Islet of Langerhans (tissue), 1 donor: ENCODE results near the gene TMEM141.
"Not testable (repeated sequence)": the region's sequence is repeated elsewhere in the genome, so short reads cannot be mapped to it uniquely, and the experiment has no call there.

ENCODE experiments used
- FAIRE-seq: peaks from one replicate; lab custom pipeline; 2011; peaks lifted over from hg19 to GRCh38; lab: Jason Lieb, UNC

TMEM141 gene

DNA sequence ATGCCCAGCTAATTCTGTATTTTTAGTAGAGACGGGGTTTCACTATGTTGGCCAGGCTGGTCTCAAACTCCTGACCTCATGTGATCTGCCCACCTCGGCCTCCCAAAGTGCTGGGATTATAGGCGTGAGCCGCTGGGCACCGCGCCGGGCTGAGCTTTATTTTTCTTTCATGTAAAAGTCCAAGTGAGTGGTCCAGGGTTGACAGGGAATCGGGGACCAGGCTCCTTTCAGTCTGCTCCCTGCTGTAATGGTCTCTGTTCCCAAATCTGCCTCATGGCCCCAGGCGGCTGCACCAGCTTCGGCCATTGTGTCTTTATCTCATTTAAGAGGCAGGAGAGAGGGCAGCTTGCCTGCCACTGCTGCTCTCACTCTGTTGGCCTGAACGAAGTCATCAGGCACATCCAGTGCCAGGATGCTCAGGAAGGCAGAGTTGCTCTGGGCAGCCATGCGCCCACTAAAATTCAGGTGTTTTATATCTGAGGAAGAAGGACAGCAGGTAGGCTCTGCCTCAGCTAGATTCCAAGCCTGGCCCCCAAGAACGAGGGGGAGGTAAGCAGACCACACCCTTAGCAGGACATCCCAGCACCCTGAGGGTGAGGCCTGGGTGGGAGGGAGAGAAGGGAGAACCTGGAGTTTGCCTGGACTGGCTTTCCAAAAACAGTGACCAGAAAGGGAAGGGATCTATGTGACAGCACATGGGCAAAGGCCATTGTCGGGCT, 3.3 kb downstream of the TMEM141 start:
- no peak for FAIRE-seq

DNA sequence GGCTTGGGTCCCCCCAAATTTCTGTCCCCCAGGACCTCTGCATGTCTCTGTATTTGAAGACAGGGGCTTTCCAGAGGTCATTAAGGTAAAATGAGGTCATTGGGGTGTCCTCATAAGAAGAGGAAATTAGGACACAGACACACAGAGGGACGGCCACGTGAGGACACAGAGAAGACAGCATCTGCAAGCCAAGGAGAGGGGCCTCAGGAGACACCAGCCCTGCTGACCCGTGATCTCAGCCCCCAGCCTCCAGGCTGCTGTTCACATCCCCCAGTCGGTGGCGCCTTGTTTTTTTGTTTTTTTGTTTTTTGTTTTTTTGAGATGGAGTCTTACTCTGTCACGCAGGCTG, 3.8 kb downstream of the TMEM141 start:
- FAIRE-seq: no peak

DNA sequence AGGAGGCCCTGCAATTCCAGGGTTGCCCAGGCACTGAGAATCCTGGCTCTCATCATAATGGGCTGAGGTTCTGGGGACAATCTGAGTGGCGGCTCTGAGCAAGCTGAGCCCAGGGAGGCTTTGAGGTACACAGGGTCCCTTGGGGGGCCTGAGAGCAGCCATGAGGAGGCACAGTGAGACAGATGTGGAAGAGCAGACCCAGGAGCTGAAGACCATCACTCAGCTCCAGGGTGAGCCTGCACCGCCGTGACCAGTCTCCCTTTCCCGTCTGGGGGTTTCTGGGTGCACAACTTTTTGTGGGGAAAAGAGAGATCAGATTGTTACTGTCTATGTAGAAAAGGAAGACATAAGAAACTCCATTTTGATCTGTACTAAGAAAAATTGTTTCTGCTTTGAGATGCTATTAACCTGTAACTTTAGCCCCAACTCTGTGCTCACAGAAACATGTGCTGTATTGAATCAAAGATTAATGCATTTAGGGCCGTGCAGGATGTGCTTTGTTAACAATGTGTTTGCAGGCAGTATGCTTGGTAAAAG, 5.2 kb downstream of the TMEM141 start, which contains the start of gene CCDC183:
Gene CCDC183, plus strand, starts transcription at position 101 of the 537 bp plus-strand sequence. Its CDS starts 60 bp downstream, at position 161.
- FAIRE-seq: no peak

DNA sequence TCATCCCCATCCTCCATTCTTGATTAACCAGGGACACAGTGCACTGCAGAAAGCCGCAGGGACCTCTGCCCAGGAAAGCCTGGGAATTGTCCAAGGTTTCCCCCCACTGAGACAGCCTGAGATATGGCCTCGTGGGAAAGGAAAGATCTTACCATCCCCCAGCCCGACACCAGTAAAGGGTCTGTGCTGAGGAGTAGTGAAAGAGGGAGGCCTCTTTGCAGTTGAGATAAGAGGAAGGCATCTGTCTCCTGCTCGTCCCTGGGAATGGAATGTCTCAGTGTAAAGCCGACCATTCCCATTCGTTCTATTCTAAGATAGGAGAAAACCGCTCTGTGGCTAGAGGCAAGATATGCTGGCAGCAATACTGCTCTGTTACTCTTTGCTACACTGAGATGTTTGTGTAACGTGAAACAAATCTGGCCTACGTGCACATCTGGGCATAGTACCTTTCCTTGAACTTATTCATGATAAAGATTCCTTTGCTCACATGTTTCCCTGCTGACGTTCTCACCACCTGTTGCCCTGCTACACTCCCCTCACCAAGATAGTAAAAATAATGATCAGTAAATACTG, 5.7 kb downstream of the TMEM141 start:
- FAIRE-seq: not testable (repeated sequence)

DNA sequence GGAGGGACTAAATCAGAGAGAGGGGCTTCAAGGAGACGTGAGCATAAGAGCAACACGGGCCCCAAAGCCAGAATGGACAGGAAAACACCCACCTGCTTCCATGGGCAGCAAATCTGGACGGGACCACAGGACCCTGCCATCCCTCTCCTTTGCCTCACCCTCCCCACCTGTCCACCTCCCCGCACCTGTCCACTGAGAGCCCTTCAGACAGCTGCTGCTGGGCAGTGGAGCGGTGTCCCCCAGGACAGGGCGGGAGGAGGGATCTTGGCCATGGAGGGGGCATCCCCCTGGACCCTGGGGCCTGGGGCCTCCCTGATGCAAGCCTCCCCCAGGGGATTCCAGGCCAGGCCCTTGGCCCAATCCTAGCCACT, 7.5 kb downstream of the TMEM141 start:
- no peak for FAIRE-seq

DNA sequence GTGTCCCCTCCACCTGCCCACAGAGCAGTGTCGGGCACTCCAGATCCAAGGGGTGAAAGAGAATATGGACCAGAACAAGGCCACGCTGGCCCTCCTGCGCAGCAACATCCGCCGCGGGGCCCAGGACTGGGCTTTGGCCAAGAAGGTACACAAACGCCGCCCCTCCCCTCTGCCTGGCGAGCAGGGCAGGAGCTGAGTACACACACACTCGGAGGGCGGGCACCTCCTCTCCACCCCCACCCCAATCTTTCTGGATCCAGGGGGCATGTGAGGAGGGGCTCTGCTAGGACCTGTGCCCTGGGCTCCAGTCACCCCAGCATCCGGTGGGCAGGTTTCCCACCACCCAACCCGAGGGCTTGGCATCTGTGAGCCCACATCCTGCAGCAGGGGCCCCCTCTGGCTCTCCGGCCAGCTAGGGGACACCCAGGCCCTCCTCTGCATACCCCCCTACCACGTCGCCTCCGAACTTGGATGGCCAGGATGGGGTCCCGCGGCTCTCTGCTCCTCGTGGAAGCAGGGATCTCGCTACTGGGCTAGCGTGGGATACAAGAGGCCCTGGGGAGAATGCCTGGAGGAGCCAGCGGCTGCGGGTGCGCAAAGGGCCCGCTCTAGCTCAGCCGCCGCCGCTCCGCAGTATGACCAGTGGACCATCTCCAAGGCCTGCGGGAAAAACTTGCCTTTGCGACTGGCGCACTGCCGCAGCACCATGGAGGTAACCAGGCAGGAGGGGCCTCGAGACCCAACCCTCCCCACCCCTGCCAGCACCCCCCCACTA, 8.1 kb downstream of the TMEM141 start:
- FAIRE-seq: no peak

DNA sequence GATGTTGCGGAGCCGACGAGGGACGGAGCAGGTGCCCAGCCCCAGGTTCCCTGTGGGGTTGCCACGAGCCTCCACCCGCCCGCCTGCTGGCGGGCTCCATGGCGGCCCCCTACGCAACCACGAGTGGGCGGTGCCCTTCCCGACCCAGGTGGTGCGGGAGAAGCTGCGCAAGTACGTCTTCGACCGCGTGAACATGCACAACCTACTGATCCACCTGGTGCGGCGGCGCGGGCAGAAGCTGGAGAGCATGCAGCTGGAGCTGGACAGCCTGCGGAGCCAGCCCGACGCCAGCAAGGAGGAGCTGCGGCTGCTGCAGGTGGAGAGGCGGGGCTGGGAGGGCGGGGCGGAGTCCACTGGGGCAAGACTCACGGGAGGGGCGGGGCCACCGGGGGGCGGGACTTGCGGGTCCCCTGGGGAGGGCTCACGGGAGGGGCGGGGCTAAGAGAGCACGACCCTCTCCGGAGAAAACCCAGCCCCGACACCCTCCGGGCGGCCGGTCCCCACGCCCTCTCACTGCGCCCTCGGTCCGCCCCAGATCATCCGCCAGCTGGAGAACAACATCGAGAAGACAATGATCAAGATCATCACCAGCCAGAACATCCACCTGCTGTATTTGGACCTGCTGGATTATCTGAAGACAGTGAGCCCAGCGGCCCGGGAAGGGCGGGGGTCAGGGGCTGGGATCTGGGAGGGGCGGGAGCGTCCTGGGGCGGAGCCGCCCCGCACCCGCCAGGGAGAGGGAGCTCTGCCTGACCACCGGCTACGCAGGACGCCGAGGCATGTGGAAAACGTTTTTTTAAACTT, 8.9 kb downstream of the TMEM141 start:
- FAIRE-seq: no peak

DNA sequence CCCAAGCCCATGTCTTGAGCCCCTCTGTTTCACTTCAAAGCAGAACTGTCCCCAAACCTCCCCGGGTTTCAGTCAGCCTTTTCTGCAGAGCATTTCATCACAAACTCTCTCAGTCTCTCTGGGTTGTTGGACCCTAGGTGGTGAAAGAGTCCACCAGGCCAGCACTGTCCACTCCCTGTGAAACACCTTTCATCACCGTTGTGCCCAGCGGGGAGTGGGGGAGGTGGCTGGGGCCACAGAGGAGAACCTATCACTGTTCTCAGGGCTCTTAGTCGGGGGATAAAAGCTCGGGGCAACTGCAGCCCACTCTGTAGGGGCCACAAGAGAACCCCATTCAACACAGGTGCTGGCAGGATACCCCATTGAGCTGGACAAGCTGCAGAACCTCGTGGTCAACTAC, 11.2 kb downstream of the TMEM141 start:
- FAIRE-seq: no peak

DNA sequence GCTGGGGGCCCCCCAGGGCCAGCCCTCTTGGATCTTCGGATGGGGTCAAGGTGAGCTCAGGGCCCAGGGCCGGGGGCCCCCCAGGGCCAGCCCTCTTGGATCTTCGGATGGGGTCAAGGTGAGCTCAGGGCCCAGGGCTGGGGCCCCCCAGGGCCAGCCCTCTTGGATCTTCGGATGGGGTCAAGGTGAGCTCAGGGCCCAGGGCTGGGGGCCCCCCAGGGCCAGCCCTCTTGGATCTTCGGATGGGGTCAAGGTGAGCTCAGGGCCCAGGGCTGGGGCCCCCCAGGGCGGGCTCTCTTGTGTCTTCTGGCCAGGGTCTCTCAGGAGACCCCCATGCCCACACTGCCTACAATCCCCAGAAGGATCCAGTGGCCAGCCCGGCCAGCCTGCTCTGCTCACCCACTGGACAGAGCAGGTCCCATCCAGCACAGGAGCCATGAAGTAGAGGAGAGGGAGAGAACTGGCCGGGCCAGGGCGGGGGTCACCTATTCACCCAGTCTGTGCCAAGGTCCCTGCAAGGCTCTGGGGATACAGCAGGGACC, 11.9 kb downstream of the TMEM141 start:
- FAIRE-seq: not testable (repeated sequence)

DNA sequence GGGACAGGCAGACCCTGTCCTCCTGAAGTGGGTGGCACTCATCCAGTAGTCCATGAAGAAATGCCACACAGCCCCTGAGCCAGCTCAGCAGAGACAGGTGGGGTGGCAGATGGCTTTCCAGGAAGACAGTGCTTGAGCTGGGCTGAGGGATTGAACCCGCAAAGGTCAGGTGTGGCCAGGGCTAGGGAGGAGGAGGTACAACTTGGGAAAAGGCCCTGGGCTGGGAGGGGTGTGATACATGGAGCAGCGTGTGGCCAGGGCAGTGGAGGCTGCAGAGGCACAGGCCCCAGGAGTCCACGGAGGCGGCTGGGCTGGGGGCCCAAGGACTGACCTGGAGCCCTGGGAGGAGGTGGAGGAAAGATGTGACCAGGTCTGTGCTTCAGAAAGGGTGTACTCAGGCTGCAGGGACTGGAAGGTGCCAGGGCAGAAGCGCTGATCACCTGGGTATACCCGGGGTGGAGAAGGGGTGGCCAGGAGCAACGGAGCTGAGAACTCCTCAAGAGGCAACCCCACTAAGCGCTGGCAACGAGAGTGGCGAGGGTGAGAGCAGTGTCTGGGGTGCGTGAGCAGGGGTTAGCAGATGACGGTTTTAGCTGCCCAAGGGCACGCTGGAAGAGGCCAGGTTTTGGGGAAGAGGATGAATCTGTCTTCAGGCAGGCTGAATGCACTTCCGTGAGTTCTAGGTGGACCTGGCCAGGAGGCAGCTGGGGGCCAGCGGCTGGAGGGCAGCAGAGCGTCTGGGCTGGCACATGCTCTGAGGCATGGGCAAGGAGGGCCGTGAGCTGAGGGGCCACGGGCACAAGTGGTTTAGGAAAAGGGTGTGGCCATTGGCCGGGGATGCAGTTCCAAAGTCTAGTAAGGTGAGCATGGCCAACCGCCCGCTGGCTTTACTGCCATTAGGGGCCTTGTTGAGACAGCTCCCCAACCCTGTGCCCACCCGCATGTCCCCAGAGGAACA, 12.7 kb downstream of the TMEM141 start:
- no peak for FAIRE-seq

DNA sequence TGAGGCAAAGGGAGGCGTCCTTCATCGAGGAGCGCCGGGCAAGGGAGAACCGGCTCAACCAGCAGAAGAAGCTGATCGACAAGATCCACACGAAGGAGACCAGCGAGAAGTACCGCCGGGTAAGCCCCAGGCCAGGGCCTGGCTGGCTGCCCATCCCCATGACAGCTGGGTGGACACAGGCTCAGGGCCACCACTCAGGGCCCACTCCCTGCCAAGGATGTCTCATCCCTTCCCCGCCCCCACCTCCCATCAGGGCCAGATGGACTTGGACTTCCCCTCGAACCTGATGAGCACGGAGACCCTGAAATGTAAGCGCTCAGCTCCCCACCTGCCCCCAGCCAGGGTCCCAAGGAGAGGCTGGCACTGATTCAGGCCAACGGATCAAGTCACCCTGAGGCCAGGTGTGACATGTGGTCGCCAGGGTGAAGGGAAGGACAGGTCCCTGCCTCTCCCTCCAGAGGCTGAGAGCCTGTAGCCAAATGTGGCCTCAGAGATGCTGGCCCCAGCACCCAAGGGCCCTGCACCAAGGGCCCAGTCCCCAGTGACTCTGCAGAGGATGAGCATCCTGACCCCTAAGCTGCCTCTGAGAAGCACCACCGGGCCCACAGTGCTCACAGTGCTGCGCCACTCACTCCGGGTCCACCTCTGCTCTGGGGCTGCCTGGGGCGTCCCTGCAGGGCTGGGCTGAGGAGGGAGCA, 13.5 kb downstream of the TMEM141 start:
- no peak for FAIRE-seq

DNA sequence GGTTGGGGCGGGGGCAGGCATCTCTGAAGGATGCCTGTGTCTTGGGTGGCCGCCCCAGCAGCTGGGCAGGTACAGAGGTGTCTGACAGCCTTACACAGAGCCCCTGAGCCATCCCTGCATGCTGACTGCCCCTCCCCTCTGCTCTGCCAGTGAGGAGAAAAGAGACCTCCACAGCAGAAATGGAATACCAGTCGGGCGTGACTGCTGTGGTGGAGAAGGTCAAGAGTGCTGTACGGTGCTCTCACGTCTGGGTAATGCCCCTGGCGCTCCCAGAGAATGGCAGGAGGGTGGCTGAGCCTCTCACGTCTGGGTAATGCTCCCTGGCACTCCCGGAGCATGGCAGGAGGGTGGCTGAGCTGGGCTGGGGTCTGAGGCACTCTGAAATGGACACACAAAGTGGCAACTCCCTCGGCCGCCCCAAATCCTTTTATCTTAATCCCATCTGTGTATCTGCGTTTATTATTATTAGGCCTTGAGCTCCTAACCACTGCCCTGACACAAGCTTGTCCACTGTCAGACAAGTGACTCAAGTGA, 14.1 kb downstream of the TMEM141 start:
- FAIRE-seq: no peak

DNA sequence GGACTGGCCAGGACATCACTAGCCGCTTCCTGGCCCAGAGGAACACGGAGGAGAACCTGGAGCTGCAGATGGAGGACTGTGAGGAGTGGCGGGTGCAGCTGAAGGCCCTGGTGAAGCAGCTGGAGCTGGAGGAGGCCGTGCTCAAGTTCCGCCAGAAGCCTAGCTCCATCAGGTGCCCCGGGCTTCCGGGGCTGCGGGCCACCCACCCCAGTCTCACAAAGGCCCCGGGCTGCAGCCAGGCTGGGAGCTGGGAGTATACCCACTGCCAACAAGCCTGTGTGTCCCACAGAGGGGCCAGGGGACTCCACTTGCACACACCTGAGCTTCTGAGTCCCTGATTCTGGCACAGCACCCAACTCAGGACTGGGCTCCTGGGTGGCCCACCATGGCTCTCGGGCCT, 14.9 kb downstream of the TMEM141 start:
- no peak for FAIRE-seq

DNA sequence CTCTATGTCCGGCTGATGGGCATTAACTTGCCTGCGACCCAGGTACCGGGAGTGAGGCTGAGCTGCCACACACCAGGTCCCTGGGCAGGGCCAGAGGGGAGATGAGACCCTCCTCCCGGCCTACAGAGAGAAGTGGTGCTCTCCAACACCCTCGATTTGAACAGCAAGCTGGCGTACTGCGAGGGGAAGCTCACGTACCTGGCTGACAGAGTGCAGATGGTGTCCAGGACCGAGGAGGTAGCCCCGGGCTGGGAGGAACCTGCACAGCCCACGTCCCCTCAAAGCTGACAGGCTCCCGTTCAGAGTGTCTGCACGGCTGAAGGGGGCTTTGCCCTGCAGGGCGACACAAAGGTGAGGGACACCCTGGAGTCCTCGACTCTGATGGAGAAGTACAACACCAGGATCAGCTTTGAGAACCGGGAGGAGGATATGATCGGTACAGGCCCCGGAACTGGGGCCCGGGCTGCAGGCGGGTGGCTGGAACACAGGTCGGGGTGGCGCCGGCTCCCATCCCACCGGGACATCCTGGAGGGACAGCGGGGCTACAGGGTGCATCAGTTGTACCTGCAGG, 15.6 kb downstream of the TMEM141 start:
- no peak for FAIRE-seq

DNA sequence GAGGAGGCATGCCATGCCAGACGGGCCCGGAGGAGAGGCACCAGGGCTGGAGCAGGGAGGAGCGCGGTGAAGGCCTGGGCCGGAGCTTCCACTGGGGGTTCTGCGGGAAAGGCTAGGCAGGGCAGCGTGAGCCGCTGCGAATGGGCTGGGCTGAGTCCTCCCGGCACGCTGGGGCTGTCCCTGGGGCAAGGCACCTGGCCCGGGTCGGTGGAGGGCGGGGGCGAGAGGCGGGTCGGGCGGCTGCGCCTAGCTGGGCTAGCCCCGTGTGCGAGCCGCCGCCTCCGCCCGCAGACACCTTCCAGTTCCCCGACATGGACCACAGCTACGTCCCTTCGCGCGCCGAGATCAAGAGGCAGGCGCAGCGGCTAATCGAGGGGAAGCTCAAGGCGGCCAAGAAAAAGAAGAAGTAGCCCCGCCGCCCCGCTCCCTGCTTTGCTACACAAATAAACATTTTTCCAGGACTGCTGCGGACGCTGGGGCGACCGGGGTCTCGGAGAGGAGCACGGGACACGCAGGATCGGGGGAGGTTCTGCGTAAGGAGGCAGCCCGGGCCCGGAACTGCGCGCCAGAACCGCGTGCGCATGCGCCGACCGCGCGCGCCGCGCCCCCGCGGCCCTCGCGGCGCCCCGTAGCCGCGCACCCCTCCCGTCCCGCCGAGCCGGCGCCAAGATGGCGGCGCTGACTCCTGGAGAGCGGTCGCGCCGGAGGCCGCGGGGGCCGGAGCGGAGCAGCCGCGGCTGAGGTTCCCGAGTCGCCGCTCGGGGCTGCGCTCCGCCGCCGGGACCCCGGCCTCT, 16.3 kb downstream of the TMEM141 start, which contains the start of gene RABL6:
Gene RABL6, plus strand, starts transcription at position 668 of the 794 bp plus-strand sequence. CDS start 249 bp downstream, outside the sequence.
- no peak for FAIRE-seq

DNA sequence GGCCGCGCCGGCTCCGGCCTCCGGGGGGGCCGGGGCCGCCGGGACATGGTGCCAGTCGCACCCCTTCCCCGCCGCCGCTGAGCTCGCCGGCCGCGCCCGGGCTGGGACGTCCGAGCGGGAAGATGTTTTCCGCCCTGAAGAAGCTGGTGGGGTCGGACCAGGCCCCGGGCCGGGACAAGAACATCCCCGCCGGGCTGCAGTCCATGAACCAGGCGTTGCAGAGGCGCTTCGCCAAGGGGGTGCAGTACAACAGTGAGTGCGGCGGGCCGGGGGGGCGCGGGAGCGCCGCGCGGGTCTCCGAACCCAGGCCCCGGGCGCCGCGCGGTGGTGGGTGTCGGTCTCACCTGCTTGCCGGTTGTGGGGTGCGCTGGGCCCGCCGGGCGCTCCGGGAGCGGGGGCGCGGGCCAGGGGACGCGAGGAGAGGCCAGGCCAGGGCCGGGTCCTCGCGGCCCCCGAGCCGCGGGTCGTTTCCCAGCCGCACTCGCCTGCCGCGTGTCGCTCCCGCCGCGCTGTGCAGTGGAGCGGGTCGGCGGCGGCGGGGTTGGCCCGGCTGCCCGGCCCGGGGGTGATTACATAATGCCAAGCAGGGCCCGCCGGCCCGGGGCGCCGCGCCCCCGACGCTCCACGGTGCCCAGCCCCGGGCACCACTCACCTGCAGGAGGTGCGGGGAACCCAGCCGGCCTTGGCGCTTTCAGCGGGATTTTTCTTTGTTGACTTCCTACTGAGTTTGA, 17.1 kb downstream of the TMEM141 start:
- FAIRE-seq: no peak

DNA sequence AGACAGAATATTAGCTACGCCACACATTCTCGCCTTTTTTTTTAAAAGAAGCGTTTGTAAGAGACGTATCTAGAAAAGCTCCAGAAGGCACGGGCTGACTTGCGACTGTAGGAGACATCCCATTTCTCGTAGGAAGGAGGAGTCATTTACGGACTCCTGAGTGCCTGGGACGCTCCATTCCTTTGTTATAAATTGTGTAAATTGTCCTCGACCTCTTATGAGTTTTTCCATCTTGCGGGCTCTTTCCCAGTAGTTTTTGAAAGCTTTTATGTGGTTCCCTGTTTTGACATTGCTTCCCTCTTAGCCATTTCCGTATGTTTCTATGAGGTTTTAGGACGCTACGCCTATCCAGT, 17.6 kb downstream of the TMEM141 start:
- no peak for FAIRE-seq
